ENCODE data around the gene NECAB3. TPM values are rescaled to one million over a fixed set of nuclear protein-coding genes. Genes with fewer than 3 reads are reported as not detected.

The NECAB3 gene
- total and polyA plus RNA-seq, 2 of the 13 experiments (the other 11 are each of a cell fraction or from before 2014, with no cell fraction given) = 61.5 to 65.5 TPM

GRCh38 chr20:33685328-33686099 lies 11.3 kb upstream of the NECAB3 start (continued):
- TF ChIP-seq PATZ1 (CRISPR knock-in tag; IDR thresholded peaks at IDR 0.05) (peak; percentile 77; the same call in 1 of the 2 replicates), ZBED4 (CRISPR knock-in tag; IDR thresholded peaks at IDR 0.05; ENCODE audit: borderline replicate concordance) (no peak), DRAP1 (CRISPR knock-in tag; IDR thresholded peaks at IDR 0.05) (no peak), SAP130 (CRISPR knock-in tag; IDR thresholded peaks at IDR 0.05; ENCODE audit: low read depth) (peak; percentile 39; the same call in 1 of the 2 replicates), NBN (conservative IDR thresholded peaks at IDR 0.05) (no peak), ZNF570 (CRISPR knock-in tag; IDR thresholded peaks at IDR 0.05; ENCODE audit: borderline replicate concordance) (no peak), DNMT1 (CRISPR knock-in tag; IDR thresholded peaks at IDR 0.05) (no peak), SMAD3 (CRISPR knock-in tag; IDR thresholded peaks at IDR 0.05) (no peak), ZMYM3 (CRISPR knock-in tag; IDR thresholded peaks at IDR 0.05) (peak; percentile 93), ZNF224 (CRISPR knock-in tag; IDR thresholded peaks at IDR 0.05) (no peak; the same call in 1 of the 2 replicates), ZBTB8A (CRISPR knock-in tag; IDR thresholded peaks at IDR 0.05; ENCODE audit: borderline replicate concordance, low read depth) (no peak), SOX13 (IDR thresholded peaks at IDR 0.05) (no peak), SOX13 (CRISPR knock-in tag; conservative IDR thresholded peaks at IDR 0.05 in 1 of 2, IDR thresholded peaks at IDR 0.05 in 1 of 2) (peak; percentile 16 to 19; a peak in 1 of 4 replicates), NRL (CRISPR knock-in tag; IDR thresholded peaks at IDR 0.05; ENCODE audit: borderline replicate concordance) (peak; percentile 86), CHD2 (IDR thresholded peaks at IDR 0.05; ENCODE audit: low read depth, low read length) (no peak), MLXIP (CRISPR knock-in tag; IDR thresholded peaks at IDR 0.05; ENCODE audit: borderline replicate concordance) (no peak), IKZF4 (CRISPR knock-in tag; IDR thresholded peaks at IDR 0.05; ENCODE audit: borderline replicate concordance, low read depth, not compliant biosample characterization) (peak; percentile 24), ZNF747 (CRISPR knock-in tag; IDR thresholded peaks at IDR 0.05; ENCODE audit: borderline replicate concordance) (no peak), ZNF484 (CRISPR knock-in tag; IDR thresholded peaks at IDR 0.05; ENCODE audit: borderline replicate concordance, low read depth) (peak; percentile 35; the same call in 1 of the 2 replicates), ZNF282 (IDR thresholded peaks at IDR 0.05; ENCODE audit: partially characterized antibody) (no peak)
